SK-N-SH (cell line): ENCODE data around the gene TSSK2. TPM values are rescaled to one million over a fixed set of nuclear protein-coding genes. Genes with fewer than 3 reads are reported as not detected.

Experiments
- CTCF ChIA-PET: fragments of 300-600, 350-600 bp; formaldehyde crosslinking; extraction: SDS; loops from one replicate; lab custom pipeline; 2021; lab: Yijun Ruan, JAX
- POLR2A ChIA-PET: fragments of 350-600 bp; sonication (Branson Sonifier 250); formaldehyde crosslinking; extraction: SDS; loops from one replicate; lab custom pipeline; 2020; ENCODE audit warnings: antibody characterized with exemption, inconsistent platforms; lab: Yijun Ruan, JAX
- DNase-seq: peaks from one replicate; pipeline ENCODE4 v3.0.0; 2012
- H2AFZ ChIP-seq: fragments of 200-600 bp; sonication (generic); 2 replicates; pipeline ENCODE4 v1.8.1; 2016; ENCODE audit warnings: antibody characterized with exemption, mild to moderate bottlenecking, low read depth
- H3F3A ChIP-seq: fragments of 200-600 bp; sonication (generic); replicated peaks from 2 replicates; pipeline ENCODE3; 2016; ENCODE audit warnings: antibody characterized with exemption, mild to moderate bottlenecking; ENCODE audit not compliant: insufficient read depth
- H3K27ac ChIP-seq, 2 experiments: fragments of 200-500 bp in 1 of 2; fragments of 200-600 bp in 1 of 2; sonication (Bioruptor generic) in 1 of 2; sonication (generic), shearing (Covaris generic) in 1 of 2; 2 replicates each; pipeline versions ENCODE4 v1.5.1 to v1.6.1; 2014 to 2016; ENCODE audit warnings: low read depth in 2 of 2, inconsistent platforms in 1 of 2, low read length in 1 of 2, mild to moderate bottlenecking in 1 of 2, mixed read lengths in 1 of 2
- H3K27me3 ChIP-seq: fragments of 200-600 bp; sonication (generic), shearing (Covaris generic); 2 replicates; pipeline ENCODE4 v1.6.1; 2016; ENCODE audit warnings: mixed run types; ENCODE audit not compliant: insufficient read depth
- H3K36me3 ChIP-seq, 2 experiments: fragments of 200-500 bp in 1 of 2; fragments of 200-600 bp in 1 of 2; sonication (Bioruptor generic) in 1 of 2; sonication (generic) in 1 of 2; replicated peaks in 1 of 2; 2 replicates each; pipeline versions ENCODE3 to v1.5.1; 2014 to 2016; ENCODE audit warnings: low read length in 1 of 2, mild to moderate bottlenecking in 1 of 2; ENCODE audit not compliant: insufficient read depth in 2 of 2, control insufficient read depth in 1 of 2
- H3K4me1 ChIP-seq, 2 experiments: fragments of 200-500 bp in 1 of 2; fragments of 200-600 bp in 1 of 2; sonication (Bioruptor generic) in 1 of 2; sonication (generic), shearing (Covaris generic) in 1 of 2; 2 replicates each; pipeline versions ENCODE4 v1.5.1 to v1.6.1; 2014 to 2016; ENCODE audit warnings: low read depth in 1 of 2, low read length in 1 of 2, mixed run types in 1 of 2; ENCODE audit not compliant: insufficient read depth in 2 of 2, control insufficient read depth in 1 of 2
- H3K4me2 ChIP-seq: fragments of 200-600 bp; sonication (generic), shearing (Covaris generic); 2 replicates; pipeline ENCODE4 v1.6.1; 2017; ENCODE audit warnings: mixed run types
- H3K4me3 ChIP-seq, 2 experiments: fragments of 200-500 bp in 1 of 2; fragments of 200-600 bp in 1 of 2; sonication (Bioruptor generic) in 1 of 2; sonication (generic), shearing (Covaris generic) in 1 of 2; 2 replicates each; pipeline versions ENCODE4 v1.5.1 to v1.8.1; 2014 to 2016; ENCODE audit warnings: low read depth in 2 of 2, inconsistent platforms in 1 of 2, low read length in 1 of 2, mild to moderate bottlenecking in 1 of 2, mixed read lengths in 1 of 2, moderate library complexity in 1 of 2
- H3K79me2 ChIP-seq: fragments of 200-600 bp; sonication (generic); 2 replicates; pipeline ENCODE4 v1.8.1; 2017; ENCODE audit warnings: mild to moderate bottlenecking; ENCODE audit not compliant: insufficient read depth
- H3K9ac ChIP-seq: fragments of 200-600 bp; sonication (generic); 2 replicates; pipeline ENCODE4 v1.6.1; 2017; ENCODE audit warnings: mixed run types
- H3K9me2 ChIP-seq: fragments of 200-600 bp; sonication (generic); 2 replicates; pipeline ENCODE4 v1.6.1; 2017; ENCODE audit warnings: mixed run types
- H3K9me3 ChIP-seq: fragments of 200-600 bp; sonication (generic); 2 replicates; pipeline ENCODE4 v1.6.1; 2017; ENCODE audit warnings: mixed run types, mild to moderate bottlenecking, moderate library complexity
- H4K20me1 ChIP-seq: fragments of 200-600 bp; sonication (generic); 2 replicates; pipeline ENCODE4 v1.6.1; 2017; ENCODE audit warnings: mild to moderate bottlenecking, mixed run types; ENCODE audit not compliant: insufficient read depth
- EP300 ChIP-seq, 2 experiments: IDR thresholded peaks; 2 replicates each; pipeline versions ENCODE4 v1.4.0 to v1.6.1; 2012; ENCODE audit warnings: borderline replicate concordance in 1 of 2, low read depth in 1 of 2, low read length in 1 of 2
- FOXJ3 ChIP-seq: sonication (generic); formaldehyde crosslinking; IDR thresholded peaks from 2 replicates; pipeline ENCODE4 v1.5.1; 2020; ENCODE audit warnings: mild to moderate bottlenecking, missing genetic modification reagents
- GATA2 ChIP-seq: sonication (generic); formaldehyde crosslinking; IDR thresholded peaks from 2 replicates; pipeline ENCODE4 v1.5.0; 2020; ENCODE audit warnings: mild to moderate bottlenecking, missing genetic modification reagents
- NFIC ChIP-seq: IDR thresholded peaks from 2 replicates; pipeline ENCODE4 v1.4.0; 2012; ENCODE audit warnings: borderline replicate concordance
- NRF1 ChIP-seq: IDR thresholded peaks from 2 replicates; pipeline ENCODE4 v1.6.1; 2012; ENCODE audit warnings: low read depth, mild to moderate bottlenecking, low read length
- PBX3 ChIP-seq: IDR thresholded peaks from 2 replicates; pipeline ENCODE4; 2012
- RAD21 ChIP-seq: IDR thresholded peaks from 2 replicates; pipeline ENCODE4 v1.6.1; 2012; ENCODE audit warnings: mild to moderate bottlenecking, low read length
- RCOR1 ChIP-seq: fragments of 150-350 bp; IDR thresholded peaks from 2 replicates; pipeline ENCODE4 v1.6.1; 2017; ENCODE audit warnings: antibody characterized with exemption, low read length
- REST ChIP-seq: IDR thresholded peaks from 2 replicates; pipeline ENCODE4 v1.6.1; 2012; ENCODE audit warnings: mild to moderate bottlenecking, low read depth, low read length, moderate library complexity
- SMC3 ChIP-seq: IDR thresholded peaks from 2 replicates; pipeline ENCODE4 v1.6.1; 2012; ENCODE audit warnings: low read depth, low read length, improper control_type of control experiment
- ZBTB33 ChIP-seq: IDR thresholded peaks from 2 replicates; pipeline ENCODE4 v1.4.0; 2012; ENCODE audit warnings: low read depth, borderline replicate concordance
- WGBS: methylation state at CpG from one replicate; pipeline ENCODE4 v1.1.6; 2017; ENCODE audit warnings: low lambda C conversion rate; 5-methylcytosine and 5-hydroxymethylcytosine counted together
- polyA plus RNA-seq, 3 experiments: library from polyadenylated mRNA; depleted of rRNA; stranded (reverse); fragments of >200 nt; gene quantifications; 2 replicates each; pipeline ENCODE4 v1.2.3, GENCODE V29; 2012

Gene TSSK2
- polyA plus RNA-seq, 1 of the 3 experiments (the other 2 are of a cell fraction): not detected

GRCh38 chr22:19169947-19170318 is 38.8 kb downstream of the TSSK2 start:
- CTCF ChIA-PET: interaction anchor here (1.3 to 1.8 kb wide), 2 partner anchors 10 to 25 kb away, joined by 3 to 7 read pairs; partner anchors contain the start of gene ESS2
- Histone ChIP-seq H3K79me2 (peaks cover 34% of the 10 kb centered on the region), H3K9ac (no peak overlapping the region), H2AFZ (no peak overlapping the region; the same call in 1 of the 2 replicates), H4K20me1 (peaks cover 9% of the 10 kb centered on the region; the same call in 1 of the 2 replicates)
- POLR2A ChIA-PET: no interaction called here
- WGBS: 75% methylated on average over 2 of the region's 7 CpGs
- TF ChIP-seq FOXJ3 (CRISPR knock-in tag) (no peak), ZBTB33 (no peak), RCOR1 (no peak), NFIC (no peak), GATA2 (CRISPR knock-in tag) (no peak), NRF1 (no peak), RAD21 (no peak), EP300 (IDR thresholded peaks at IDR 0.05; ENCODE audit: borderline replicate concordance in 1 of 2, low read depth in 1 of 2, low read length in 1 of 2) (no peak), REST (no peak), SMC3 (no peak), PBX3 (no peak)
- TF ChIP-seq, all 33 proteins: peak for 0
- no peaks in the 10 kb centered on the region for H3K36me3 ChIP-seq
- no peaks in the 10 kb centered on the region for H3K9me2 ChIP-seq
- no peak overlapping the region for H3K4me2 ChIP-seq
- H3K4me3 ChIP-seq: no peak overlapping the region
- H3K27me3 ChIP-seq: peaks cover 39% of the 10 kb centered on the region
- H3K27ac ChIP-seq: no peak overlapping the region
- H3K9me3 ChIP-seq: no peaks in the 10 kb centered on the region
- peaks cover 20 to 39% of the 10 kb centered on the region in 2 experiments for H3K4me1 ChIP-seq
- no peak for DNase-seq
- no peaks in the 10 kb centered on the region for H3F3A ChIP-seq
